HG03342 (cell line): ENCODE measurements around the gene GLI1.

Experiments
- ATAC-seq: cut with Tn5 transposase; IDR thresholded peaks from one replicate; pipeline ENCODE4 v1.9.1; 2021; ENCODE audit warnings: mild to moderate bottlenecking, moderate library complexity; ENCODE audit not compliant: unreplicated experiment

GLI1 gene

GRCh38 chr12:57460841-57461275 is 1.3 kb downstream of the GLI1 start:
- no peak for ATAC-seq

- no peak for ATAC-seq
Observed at GRCh38 chr12:57461276-57461916, 1.8 kb downstream of the GLI1 start.

GRCh38 chr12:57461917-57462250 is 2.3 kb downstream of the GLI1 start:
- ATAC-seq = no peak

- ATAC-seq = peak; percentile 66
Observed at GRCh38 chr12:57462251-57462911, 2.8 kb downstream of the GLI1 start.

GRCh38 chr12:57462912-57463253 is 3.3 kb downstream of the GLI1 start:
- no peak for ATAC-seq

- no peak for ATAC-seq
Observed at GRCh38 chr12:57464569-57464968, 5.0 kb downstream of the GLI1 start.

GRCh38 chr12:57465030-57465746 is 5.6 kb downstream of the GLI1 start:
- ATAC-seq = no peak

GRCh38 chr12:57465747-57466505 is 6.3 kb downstream of the GLI1 start:
- no peak for ATAC-seq

- no peak for ATAC-seq
Observed at GRCh38 chr12:57467212-57467874, 7.8 kb downstream of the GLI1 start.

GRCh38 chr12:57467915-57468314 is 8.3 kb downstream of the GLI1 start:
- no peak for ATAC-seq

- ATAC-seq = no peak
Observed at GRCh38 chr12:57469296-57470164, 9.9 kb downstream of the GLI1 start.

GRCh38 chr12:57470286-57470969 is 10.8 kb downstream of the GLI1 start:
- ATAC-seq = no peak

GRCh38 chr12:57470970-57471656 is 11.5 kb downstream of the GLI1 start:
- ATAC-seq = no peak

- no peak for ATAC-seq
Observed at GRCh38 chr12:57471661-57472060, 12.1 kb downstream of the GLI1 start.

- no peak for ATAC-seq
Observed at GRCh38 chr12:57472391-57472790, 12.8 kb downstream of the GLI1 start.

- ATAC-seq = no peak
Observed at GRCh38 chr12:57473392-57473791, 13.8 kb downstream of the GLI1 start.

- no peak for ATAC-seq
Observed at GRCh38 chr12:57473886-57474285, 14.3 kb downstream of the GLI1 start.

GRCh38 chr12:57474430-57474829 is 14.8 kb downstream of the GLI1 start:
- no peak for ATAC-seq

- no peak for ATAC-seq
Observed at GRCh38 chr12:57474862-57475261, 15.3 kb downstream of the GLI1 start.
